Measurements from ENCODE around the gene RBM46.
"Not testable (repeated sequence)": the region's sequence is repeated elsewhere in the genome, so short reads cannot be mapped to it uniquely, and the experiment has no call there.

RBM46 gene

DNA sequence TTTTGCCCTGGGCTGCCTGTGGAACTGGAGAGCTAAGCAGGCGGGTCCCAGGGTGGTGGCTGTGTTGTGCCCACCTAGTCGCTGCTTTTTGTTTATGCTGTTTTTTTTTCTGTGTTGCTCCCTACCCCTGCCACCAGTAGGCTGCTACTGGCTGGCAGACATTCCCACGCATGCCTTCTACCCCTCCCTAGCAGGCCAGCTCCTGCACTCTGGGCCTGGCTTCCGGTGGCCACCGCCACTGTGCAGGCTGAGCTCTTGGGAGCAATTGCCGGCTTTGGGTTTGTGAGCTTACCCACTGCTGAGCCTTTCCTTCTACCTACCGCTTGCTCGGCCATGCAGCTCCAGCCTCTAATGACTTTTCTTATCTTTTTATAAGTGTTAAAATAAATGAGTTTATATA is 57.6 kb downstream of the RBM46 start:
- DNase-seq: no peak

DNA sequence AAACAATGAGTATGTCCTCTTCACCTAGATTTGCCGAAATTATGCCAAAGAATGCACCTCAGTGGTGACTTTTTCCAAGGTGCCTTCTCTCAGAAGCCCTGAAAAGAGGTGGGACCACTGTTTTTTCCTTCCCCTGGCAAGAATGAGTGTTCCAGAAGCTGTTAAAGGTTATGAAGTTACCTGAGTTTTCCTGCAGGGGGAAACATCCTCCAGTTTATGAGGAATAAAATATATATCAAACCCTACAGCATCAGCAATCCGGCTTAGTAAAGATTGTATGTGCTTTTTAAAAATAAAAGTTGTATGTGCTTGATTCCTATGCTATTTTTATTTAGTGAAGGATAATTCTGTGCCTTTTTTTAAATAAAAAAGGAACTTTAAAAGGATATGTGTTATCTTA is 73.3 kb downstream of the RBM46 start:
- no peak for DNase-seq

DNA sequence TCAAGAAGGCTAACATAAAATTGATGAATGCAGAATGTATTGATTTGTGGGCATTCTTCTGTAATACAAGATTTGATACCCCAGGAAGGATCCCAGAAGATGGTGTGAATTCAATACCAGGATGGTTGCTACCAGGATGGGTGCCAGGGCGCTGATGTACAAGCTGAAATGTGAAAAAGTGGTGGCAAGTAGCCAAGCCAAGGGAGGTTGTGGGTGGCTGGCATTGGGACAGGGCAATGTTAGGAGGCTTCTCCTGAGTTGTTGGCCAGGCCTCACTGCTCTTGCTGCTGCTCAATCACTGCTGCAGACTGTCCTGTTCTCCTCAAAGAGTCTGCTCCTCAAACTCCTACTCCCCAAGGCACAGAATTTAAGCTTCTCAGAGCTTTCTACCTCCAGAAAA is 77.1 kb downstream of the RBM46 start:
- DNase-seq: no peak

DNA sequence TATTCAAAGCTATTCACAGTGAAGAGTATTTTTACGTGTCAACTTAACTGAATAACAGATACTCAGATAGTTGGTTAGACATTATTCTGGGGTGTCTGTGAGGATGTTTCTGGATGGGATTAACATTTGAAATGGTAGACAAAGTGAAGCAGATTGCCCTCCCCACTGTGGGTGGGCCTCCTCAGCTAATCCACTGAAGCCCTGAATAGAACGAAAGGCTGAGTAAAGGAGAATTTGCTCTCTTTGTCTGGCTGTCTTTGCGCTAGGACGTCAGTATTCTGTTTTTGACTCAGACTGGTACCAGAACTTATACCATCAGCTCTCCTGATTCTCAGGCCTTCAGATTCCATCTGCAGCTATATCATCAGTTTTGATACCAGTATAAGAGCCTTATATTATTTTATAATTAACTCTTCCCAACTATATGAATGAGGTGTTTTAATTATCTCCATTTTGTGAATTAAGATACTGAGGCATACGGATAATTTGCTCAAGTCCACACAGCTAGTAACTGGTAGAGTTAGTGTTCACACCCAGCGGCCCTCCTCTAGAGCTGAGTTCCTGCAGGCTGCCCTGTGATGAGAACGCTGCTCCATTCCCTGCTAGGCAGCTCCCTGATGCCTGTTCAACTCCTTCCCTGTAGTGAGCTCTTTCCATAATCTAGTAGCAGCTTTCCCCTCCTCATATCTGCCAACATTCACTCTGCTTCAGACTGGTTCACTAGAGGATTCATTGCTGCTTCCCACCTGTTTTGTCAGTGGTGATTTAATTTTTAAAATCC is 87.5 kb downstream of the RBM46 start:
- DNase-seq: no peak

DNA sequence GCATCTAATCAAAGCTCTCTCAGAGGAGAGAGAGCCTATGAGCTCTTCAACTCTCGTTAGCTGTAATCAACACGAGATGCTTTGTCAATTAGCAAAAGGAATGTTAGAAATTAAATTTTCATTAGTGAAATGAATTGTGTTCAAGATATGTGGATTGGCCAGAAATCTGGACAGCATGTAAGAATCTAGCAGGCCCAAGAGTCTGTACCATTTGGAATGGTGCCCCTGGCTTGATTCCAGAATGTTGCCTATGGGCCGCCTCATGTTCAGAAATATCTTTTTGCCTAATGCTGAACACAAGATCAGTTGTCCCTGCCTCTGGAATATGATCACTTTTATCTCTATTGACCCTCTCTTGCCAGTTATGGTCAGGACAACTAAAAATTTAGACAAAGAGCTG is 88.2 kb downstream of the RBM46 start:
- DNase-seq: no peak

DNA sequence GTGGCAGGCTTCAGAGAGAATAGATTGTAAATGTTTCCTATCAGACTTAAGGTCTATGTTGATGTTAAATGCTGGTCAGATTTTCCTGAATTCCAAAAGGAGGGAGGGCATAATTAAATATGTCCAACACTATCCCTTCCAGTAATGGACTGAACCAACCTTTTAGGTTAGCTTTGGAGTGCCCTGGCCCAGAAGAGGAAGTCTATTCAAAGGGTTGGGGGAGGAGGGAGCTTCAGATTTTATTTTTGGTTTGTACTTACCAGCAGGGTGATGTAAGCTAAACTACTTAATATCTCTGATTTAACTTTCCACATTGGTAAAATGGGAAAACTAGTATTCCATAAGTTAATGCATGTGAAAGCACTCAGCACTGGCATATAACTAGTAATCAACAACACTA is 91.1 kb downstream of the RBM46 start:
- DNase-seq: no peak

DNA sequence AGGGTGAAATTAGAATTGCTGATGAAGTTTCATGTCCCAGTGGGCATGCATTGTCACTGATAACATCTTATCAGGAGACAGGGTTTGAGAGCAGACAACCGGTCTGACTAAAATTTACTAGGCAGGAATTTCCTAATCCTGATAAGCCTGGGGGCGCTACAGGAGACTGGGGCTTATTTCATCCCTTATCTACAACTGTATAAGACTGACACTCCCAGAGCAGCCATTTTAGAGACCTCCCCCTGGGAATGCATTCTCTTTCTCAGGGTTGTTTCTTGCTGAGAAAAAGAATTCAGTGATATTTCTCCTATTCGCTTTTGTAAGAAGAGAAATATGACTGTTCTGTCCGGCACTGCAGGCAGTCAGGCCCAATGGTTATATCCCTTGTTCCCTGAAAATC is 93.0 kb downstream of the RBM46 start:
- DNase-seq: not testable (repeated sequence)

DNA sequence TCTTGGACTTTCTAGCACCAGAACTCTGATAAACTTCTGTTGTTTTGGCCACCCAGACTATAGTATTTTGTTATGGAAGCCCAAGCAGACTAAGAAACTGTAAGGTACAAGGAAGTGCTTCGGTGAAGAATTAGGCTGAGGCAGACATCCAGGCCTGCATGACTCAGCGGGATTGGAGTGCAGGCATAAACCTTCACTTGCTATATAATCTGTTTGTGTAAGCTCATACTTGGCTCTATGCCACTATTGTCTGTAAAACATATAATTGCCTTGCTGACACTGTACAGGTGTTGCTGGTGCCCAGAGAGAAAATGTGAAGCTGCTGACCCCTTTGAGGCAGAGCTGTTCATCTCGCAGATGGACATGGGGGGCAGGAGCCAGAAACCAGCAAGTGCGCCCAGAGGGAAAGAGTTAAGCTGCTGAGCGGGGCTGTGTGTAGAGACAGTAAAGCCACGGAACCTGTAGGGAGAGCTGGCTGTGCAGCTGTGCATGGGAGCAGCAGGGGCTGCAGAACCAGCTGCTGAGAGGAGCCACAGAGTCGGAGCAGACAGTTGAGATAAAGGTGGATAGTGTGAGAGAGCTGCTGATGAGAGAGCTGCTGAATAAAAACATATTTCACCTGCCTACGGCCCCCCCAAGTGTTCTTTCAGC is 96.2 kb downstream of the RBM46 start:
- DNase-seq: no peak
